DMS153 (cell line): ENCODE results near the gene WIPF1.

Experiments used
- DNase-seq: peaks from one replicate; lab custom pipeline; 2025; lab: John Stamatoyannopoulos, UW

Gene WIPF1

GRCh38 chr2:174540893-174541292 lies 56.7 kb downstream of the WIPF1 start:
- no peak for DNase-seq

- DNase-seq, result peak; percentile 81
Measured at GRCh38 chr2:174535757-174536703, 61.6 kb downstream of the WIPF1 start.

GRCh38 chr2:174535083-174535482 lies 62.5 kb downstream of the WIPF1 start:
- DNase-seq, result no peak

- no peak for DNase-seq
Measured at GRCh38 chr2:174529916-174530315, 67.7 kb downstream of the WIPF1 start.

DNA sequence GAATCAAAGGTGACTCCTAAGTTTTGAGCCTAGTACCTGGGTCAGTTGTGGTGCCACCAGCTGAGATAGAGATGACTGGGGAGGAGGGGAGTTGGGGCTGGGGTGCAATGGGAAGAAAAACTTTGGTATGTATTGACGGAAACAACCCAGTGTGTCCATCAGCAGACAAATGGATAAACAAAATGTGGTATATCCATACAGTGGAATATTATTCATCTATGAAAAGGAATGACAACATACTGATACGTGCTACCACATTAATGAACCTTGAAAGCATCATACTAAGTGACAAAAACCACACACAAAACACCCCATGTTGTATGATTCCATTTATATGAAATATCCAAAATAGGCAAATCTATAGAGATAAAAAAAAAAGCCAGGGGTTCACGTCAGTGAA lies 69.6 kb downstream of the WIPF1 start:
- no peak for DNase-seq

DNA sequence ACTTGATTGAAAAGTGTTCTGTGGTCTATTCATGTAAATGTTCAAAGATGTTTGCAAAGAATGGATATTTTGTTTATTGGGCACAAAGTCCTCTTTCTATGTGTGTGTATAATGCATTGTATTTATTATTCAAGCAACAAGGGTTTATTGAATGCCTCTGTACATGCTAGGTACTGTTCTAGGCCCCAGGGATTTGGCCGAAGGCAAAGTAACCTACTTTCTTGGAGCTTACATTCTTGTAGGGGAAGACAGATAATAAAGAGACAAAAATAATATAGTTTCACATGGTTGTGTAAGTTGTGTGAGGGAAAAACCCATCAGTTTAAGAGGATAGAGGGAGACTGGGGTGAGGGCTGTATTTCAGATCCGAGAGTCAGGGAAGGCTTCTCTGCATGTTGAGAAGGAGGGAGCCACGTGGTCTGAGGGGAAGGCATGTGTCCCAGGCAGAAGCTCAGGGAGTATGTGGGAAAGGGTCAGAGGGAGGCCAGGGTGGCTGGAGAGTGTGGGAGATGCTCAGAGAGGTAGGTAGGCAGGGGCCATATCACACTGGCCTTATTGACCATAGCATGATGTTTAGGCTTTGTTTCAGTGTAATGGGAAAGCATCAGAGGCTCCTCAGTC lies 70.4 kb downstream of the WIPF1 start:
- DNase-seq, result no peak

DNA sequence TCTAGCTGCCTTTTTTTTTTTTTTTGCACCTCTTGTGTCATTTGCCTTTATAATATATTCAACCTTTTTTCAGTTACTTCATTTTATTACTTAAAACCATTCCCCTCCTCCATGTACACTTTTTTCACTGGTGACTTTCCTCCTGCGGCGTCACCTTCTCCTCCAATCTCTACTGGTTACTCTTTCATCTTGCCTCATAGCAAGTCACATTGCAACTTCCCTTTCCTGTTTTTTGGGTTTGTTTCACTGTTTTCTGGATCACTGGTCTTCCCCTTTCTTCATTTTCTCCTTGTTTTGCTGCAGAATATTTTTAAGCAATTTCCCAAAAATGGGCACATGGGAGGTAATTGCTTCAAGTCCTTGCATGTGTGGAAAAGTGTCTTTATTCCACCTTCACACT lies 73.1 kb downstream of the WIPF1 start:
- DNase-seq, result no peak

DNA sequence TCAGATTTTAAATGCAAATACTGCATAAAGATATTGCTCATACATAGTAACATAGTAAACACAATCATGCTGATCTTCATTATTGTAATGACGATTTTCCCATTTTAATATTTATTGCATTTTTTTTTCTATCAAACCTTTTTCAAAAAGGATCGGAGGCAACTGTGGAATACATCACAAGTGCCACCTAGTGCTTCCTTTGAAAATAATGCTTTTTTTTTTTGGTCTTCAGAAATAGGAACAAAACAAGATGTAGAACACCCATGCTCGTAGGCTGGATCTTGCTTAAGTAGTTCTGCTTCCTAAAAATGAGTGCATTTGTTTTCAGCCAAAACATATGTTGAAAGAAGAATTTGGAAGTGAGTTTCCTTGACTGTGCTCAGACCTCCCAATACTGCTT lies 75.1 kb downstream of the WIPF1 start:
- DNase-seq, result peak; percentile 12

- no peak for DNase-seq
Measured at GRCh38 chr2:174518395-174518794, 79.2 kb downstream of the WIPF1 start.

GRCh38 chr2:174516501-174517378 lies 80.9 kb downstream of the WIPF1 start:
- no peak for DNase-seq

DNA sequence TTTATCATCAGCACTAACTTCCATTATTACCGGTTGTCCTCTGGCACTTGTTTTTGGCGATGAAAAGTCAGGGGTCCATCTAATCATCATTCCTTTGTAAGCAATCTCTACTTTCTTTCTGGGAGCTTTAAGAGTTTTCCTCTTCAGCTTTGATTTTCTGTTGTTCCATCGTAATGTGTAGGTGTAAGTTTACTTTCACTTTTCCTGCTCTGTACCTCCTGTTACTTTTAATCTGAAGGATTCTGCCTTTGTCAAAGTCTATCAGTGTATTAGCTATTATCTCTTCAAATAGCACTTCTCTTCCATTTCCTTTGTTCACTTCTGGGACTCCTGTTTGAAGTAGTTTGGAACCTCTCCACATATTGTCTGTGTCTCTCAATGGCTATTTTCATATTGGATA lies 85.3 kb downstream of the WIPF1 start:
- DNase-seq, result no peak

DNA sequence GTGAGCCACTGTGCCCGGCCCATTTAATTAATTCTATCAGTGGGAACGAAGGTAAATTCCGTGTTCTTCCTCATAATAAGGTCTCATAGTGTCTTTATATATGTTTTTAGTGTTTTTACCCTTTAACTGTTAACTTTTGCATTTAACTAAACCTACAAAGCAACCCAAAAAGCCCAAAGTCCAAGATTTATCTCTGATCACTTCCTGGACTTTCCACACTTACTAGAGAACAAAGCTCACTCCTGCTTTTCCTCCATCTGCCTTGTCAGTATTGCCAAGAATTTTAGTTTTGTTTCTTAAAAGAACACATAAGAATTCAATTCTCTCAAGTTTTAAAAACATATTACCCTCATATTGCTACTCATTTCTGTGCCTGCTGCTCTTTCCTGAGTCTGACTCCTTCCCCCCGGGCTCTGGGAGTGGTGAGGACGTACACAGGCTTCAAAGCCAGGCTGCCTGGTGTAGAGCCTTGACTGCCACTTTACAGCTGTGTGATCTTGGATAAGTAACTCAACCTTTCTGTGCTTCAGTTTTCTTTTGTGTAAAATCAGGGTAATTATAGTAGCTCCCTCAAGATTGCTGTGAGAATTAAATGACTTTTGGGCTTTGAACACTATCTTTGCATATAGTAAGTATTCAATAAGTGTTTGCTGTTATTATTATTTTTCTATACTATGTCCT lies 85.9 kb downstream of the WIPF1 start:
- no peak for DNase-seq

DNA sequence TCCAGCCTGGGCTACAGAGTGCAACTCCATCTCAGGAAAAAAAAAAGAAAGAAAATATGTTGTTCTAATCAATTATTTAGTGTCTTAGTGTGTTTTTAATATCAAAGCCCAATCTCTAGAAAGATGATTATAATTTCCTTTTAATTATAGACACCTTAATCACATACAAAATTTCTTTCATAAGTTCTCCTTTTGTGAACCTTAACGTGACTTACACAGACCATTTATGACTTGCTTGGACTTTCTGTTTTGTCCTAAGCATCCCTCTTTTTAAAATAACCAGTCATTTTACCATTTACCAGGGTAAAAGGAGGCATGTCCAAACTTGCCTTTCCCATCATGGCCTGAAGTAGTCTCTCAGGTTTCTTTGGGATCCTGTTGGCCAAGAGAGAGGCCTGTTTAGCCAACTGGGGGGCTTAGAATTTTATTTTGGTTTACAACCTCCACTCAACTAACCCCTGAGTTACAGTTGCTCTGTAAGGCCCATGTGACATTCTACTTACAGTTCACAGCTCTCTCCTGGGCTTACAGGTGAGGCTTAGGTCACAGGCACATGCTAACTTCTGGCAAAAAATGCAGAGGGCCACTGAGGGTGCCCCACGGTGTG lies 86.9 kb downstream of the WIPF1 start:
- no peak for DNase-seq
